Esophagus (tissue), 2 donors: Measurements from ENCODE around the gene HMCN2. TPM values are rescaled to one million over a fixed set of nuclear protein-coding genes. Genes with fewer than 3 reads are reported as not detected.

ENCODE experiments used
- H3K27ac ChIP-seq, 2 donors: one replicate each; pipeline ENCODE4 v1.5.1; 2013; ENCODE audit warnings: low read depth in 2 of 2, mild to moderate bottlenecking in 2 of 2, inconsistent platforms in 1 of 2, low read length in 1 of 2, moderate library complexity in 1 of 2
- H3K27me3 ChIP-seq, 2 donors: one replicate each; pipeline ENCODE4 v1.6.1; 2013; ENCODE audit warnings: low read length in 2 of 2, control low read depth in 1 of 2, mild to moderate bottlenecking in 1 of 2; ENCODE audit not compliant: insufficient read depth in 2 of 2, control insufficient read depth in 1 of 2
- H3K36me3 ChIP-seq, 2 donors: one replicate each; pipeline ENCODE4 v1.6.1; 2013; ENCODE audit warnings: low read length in 1 of 2; ENCODE audit not compliant: control insufficient read depth in 2 of 2, insufficient read depth in 2 of 2
- H3K4me1 ChIP-seq, 2 donors: one replicate each; pipeline ENCODE4 v1.6.1; 2013; ENCODE audit warnings: low read length in 1 of 2; ENCODE audit not compliant: control insufficient read depth in 2 of 2, insufficient read depth in 2 of 2
- H3K4me3 ChIP-seq, 2 donors: one replicate each; pipeline ENCODE4 v1.5.1; 2013; ENCODE audit warnings: low read length in 2 of 2, mild to moderate bottlenecking in 2 of 2, low read depth in 1 of 2, moderate library complexity in 1 of 2
- H3K9me3 ChIP-seq, 2 donors: one replicate each; pipeline ENCODE4 v1.6.1; 2013; ENCODE audit warnings: mild to moderate bottlenecking in 2 of 2, low read depth in 1 of 2, low read length in 1 of 2, moderate library complexity in 1 of 2; ENCODE audit not compliant: control insufficient read depth in 2 of 2, insufficient read depth in 1 of 2
- WGBS, 2 donors: extraction: QIAGEN DNeasy Blood & Tissue Kit; methylation state at CpG; one replicate each; pipeline ENCODE4 v1.1.7; 2013; 5-methylcytosine and 5-hydroxymethylcytosine counted together
- polyA plus RNA-seq, 2 donors: library from polyadenylated mRNA; stranded (reverse); fragments of 200-250 nt; gene quantifications; one replicate each; pipeline ENCODE4 v1.2.3, GENCODE V29; 2013
- donor health status: healthy with polysubstance abuse.
- donor health status: Bipolar disorder and iron deficiency.

HMCN2 gene
- polyA plus RNA-seq, 2 donors = 4.1 to 4.8 TPM

- Histone ChIP-seq H3K4me3 (no peak overlapping the region), H3K27ac (no peak overlapping the region), H3K9me3 (peaks cover 0 to 2% of the 10 kb centered on the region in 2 donors), H3K36me3 (no peaks in the 10 kb centered on the region), H3K27me3 (no peaks in the 10 kb centered on the region), H3K4me1 (no peaks in the 10 kb centered on the region)
- WGBS, 2 donors = 88 to 100% methylated on average over 1 of the region's 1 CpG
Measured at GRCh38 chr9:130344366-130344765, 78.8 kb downstream of the HMCN2 start.

- no peaks in the 10 kb centered on the region for H3K4me1 ChIP-seq
- H3K27me3 ChIP-seq = no peaks in the 10 kb centered on the region
- H3K9me3 ChIP-seq = peaks cover 0 to 2% of the 10 kb centered on the region in 2 donors
- no peak overlapping the region for H3K27ac ChIP-seq
- no peak overlapping the region for H3K4me3 ChIP-seq
- H3K36me3 ChIP-seq = no peaks in the 10 kb centered on the region
- 69 to 71% methylated on average over 9 of the region's 9 CpGs for WGBS, 2 donors
Measured at GRCh38 chr9:130345009-130345896, 79.7 kb downstream of the HMCN2 start.

GRCh38 chr9:130345897-130346385, 80.4 kb downstream of the HMCN2 start:
- H3K4me3 ChIP-seq = no peak overlapping the region
- no peak overlapping the region for H3K27ac ChIP-seq
- H3K27me3 ChIP-seq = no peaks in the 10 kb centered on the region
- H3K9me3 ChIP-seq = peaks cover 0 to 2% of the 10 kb centered on the region in 2 donors
- no peaks in the 10 kb centered on the region for H3K4me1 ChIP-seq
- no peaks in the 10 kb centered on the region for H3K36me3 ChIP-seq
- WGBS, 2 donors = 75 to 78% methylated on average over 13 of the region's 13 CpGs

GRCh38 chr9:130346431-130346830, 80.9 kb downstream of the HMCN2 start:
- Histone ChIP-seq H3K4me1 (no peaks in the 10 kb centered on the region), H3K36me3 (no peaks in the 10 kb centered on the region), H3K4me3 (no peak overlapping the region), H3K27me3 (no peaks in the 10 kb centered on the region), H3K27ac (no peak overlapping the region), H3K9me3 (peaks cover 0 to 2% of the 10 kb centered on the region in 2 donors)
- WGBS, 2 donors = 67 to 74% methylated on average over 14 of the region's 14 CpGs

- Histone ChIP-seq H3K27ac (no peak overlapping the region), H3K27me3 (no peaks in the 10 kb centered on the region), H3K4me1 (no peaks in the 10 kb centered on the region), H3K4me3 (no peak overlapping the region), H3K9me3 (peaks cover 0 to 2% of the 10 kb centered on the region in 2 donors), H3K36me3 (no peaks in the 10 kb centered on the region)
- 76% methylated on average over 14 of the region's 14 CpGs for WGBS, 2 donors
Measured at GRCh38 chr9:130347036-130347435, 81.5 kb downstream of the HMCN2 start.

GRCh38 chr9:130347931-130348330, 82.4 kb downstream of the HMCN2 start:
- peaks cover 0 to 2% of the 10 kb centered on the region in 2 donors for H3K9me3 ChIP-seq
- WGBS, 2 donors = 43 to 53% methylated on average over 6 of the region's 6 CpGs
- H3K36me3 ChIP-seq = no peaks in the 10 kb centered on the region
- H3K27ac ChIP-seq = no peak overlapping the region
- H3K27me3 ChIP-seq = no peaks in the 10 kb centered on the region
- no peak overlapping the region for H3K4me3 ChIP-seq
- peaks cover 2 to 6% of the 10 kb centered on the region in 2 donors for H3K4me1 ChIP-seq

- no peak overlapping the region for H3K27ac ChIP-seq
- H3K4me3 ChIP-seq = no peak overlapping the region
- peaks cover 3 to 6% of the 10 kb centered on the region in 2 donors for H3K4me1 ChIP-seq
- H3K36me3 ChIP-seq = no peaks in the 10 kb centered on the region
- peaks cover 0 to 2% of the 10 kb centered on the region in 2 donors for H3K9me3 ChIP-seq
- H3K27me3 ChIP-seq = no peaks in the 10 kb centered on the region
- 84 to 86% methylated on average over 19 to 21 of the region's 21 CpGs for WGBS, 2 donors
Measured at GRCh38 chr9:130348341-130348740, 82.8 kb downstream of the HMCN2 start.

GRCh38 chr9:130348881-130349280, 83.3 kb downstream of the HMCN2 start:
- H3K9me3 ChIP-seq = peaks cover 0 to 2% of the 10 kb centered on the region in 2 donors
- WGBS, 2 donors = 68 to 74% methylated on average over 8 of the region's 8 CpGs
- H3K4me1 ChIP-seq = peaks cover 3 to 6% of the 10 kb centered on the region in 2 donors
- no peaks in the 10 kb centered on the region for H3K27me3 ChIP-seq
- H3K4me3 ChIP-seq = no peak overlapping the region
- no peaks in the 10 kb centered on the region for H3K36me3 ChIP-seq
- H3K27ac ChIP-seq = no peak overlapping the region

- H3K27ac ChIP-seq = no peak overlapping the region
- H3K4me3 ChIP-seq = no peak overlapping the region
- WGBS, 2 donors = 65 to 71% methylated on average over 11 of the region's 11 CpGs
- H3K9me3 ChIP-seq = peaks cover 0 to 2% of the 10 kb centered on the region in 2 donors
- H3K4me1 ChIP-seq = peaks cover 3 to 6% of the 10 kb centered on the region in 2 donors
- H3K36me3 ChIP-seq = no peaks in the 10 kb centered on the region
- H3K27me3 ChIP-seq = no peaks in the 10 kb centered on the region
Measured at GRCh38 chr9:130349398-130349797, 83.8 kb downstream of the HMCN2 start.
